22Rv1 (cell line): ENCODE data around the gene DOK1.

Source experiments
- ZFX ChIP-seq: fragments of 450-650 bp; IDR thresholded peaks from 2 replicates; pipeline ENCODE4 v1.6.1; 2017; ENCODE audit warnings: antibody characterized with exemption, borderline replicate concordance
- TF ChIP-seq, protein P1 (sequence below): fragments of 450-650 bp; IDR thresholded peaks from 2 replicates; pipeline ENCODE4 v1.5.1; 2017; ENCODE audit warnings: mild to moderate bottlenecking

DNA sequence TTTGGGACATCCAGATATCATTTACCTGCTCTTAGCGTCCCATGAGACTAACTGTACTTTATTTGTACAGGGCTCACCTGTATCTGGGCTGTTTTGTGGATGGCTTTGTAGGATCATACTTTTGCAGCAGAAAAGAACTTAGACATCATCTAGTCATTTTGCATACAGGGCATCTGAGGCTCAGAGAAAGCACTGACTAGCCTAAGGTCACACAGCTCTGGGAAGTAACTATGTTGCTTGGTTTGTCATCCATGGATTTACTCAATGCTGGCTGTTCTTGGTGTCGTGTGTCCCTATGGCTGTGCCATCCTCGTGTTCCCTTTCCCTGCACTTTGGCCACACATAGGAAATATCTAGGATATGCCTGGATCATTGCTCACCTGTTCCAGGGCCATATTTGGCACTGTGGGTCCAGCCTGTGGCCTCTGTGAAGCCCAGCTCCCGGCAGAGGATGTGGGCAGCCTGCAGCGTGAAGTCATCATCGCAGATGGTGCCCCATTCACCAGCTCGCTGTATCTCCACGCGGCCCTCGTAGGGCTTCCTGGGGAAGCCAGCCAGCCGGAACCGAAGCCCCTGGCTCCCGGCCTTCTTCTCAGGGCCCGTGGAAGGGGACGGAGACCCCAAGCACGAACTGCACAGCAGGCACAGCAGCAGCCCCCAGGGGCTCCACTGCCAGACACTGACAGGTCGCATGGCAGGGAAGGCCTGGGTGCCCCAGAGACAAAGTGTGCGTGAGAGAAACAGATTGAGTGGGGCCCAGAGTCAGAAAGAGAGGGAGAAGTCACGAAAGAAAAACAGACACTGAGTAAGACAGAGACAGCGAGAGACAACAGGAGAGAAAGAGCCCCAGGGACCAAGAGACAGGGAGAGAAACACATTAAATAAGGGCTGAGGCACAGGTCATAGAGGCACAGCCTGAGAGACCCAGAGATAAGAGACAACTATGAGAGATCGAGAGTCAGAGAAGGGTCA, 2.3 kb upstream of the DOK1 start:
- TF ChIP-seq, protein P1, sequence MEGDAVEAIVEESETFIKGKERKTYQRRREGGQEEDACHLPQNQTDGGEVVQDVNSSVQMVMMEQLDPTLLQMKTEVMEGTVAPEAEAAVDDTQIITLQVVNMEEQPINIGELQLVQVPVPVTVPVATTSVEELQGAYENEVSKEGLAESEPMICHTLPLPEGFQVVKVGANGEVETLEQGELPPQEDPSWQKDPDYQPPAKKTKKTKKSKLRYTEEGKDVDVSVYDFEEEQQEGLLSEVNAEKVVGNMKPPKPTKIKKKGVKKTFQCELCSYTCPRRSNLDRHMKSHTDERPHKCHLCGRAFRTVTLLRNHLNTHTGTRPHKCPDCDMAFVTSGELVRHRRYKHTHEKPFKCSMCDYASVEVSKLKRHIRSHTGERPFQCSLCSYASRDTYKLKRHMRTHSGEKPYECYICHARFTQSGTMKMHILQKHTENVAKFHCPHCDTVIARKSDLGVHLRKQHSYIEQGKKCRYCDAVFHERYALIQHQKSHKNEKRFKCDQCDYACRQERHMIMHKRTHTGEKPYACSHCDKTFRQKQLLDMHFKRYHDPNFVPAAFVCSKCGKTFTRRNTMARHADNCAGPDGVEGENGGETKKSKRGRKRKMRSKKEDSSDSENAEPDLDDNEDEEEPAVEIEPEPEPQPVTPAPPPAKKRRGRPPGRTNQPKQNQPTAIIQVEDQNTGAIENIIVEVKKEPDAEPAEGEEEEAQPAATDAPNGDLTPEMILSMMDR: no peak
- TF ChIP-seq ZFX: no peak
